PFSK-1 (cell line): ENCODE results near the gene C1orf35.

Experiments
- POLR2AphosphoS5 ChIP-seq: IDR thresholded peaks from 2 replicates; pipeline ENCODE4 v1.6.1; 2012; ENCODE audit warnings: low read depth, mild to moderate bottlenecking, control low read depth, low read length, moderate library complexity
- REST ChIP-seq, 2 experiments: IDR thresholded peaks; 2 replicates each; pipeline versions ENCODE4 v1.6.1 to v1.8.0; 2011 to 2012; ENCODE audit warnings: low read depth in 2 of 2, low read length in 2 of 2, control low read depth in 1 of 2, inconsistent platforms in 1 of 2, mild to moderate bottlenecking in 1 of 2, moderate library complexity in 1 of 2; ENCODE audit not compliant: insufficient read depth in 1 of 2
- SIN3A ChIP-seq: IDR thresholded peaks from 2 replicates; pipeline ENCODE4 v1.6.1; 2012; ENCODE audit warnings: mild to moderate bottlenecking, low read length, moderate library complexity, borderline replicate concordance; ENCODE audit not compliant: insufficient read depth
- TAF1 ChIP-seq: IDR thresholded peaks from 2 replicates; pipeline ENCODE4 v1.6.1; 2012; ENCODE audit warnings: low read length, control low read depth, borderline replicate concordance; ENCODE audit not compliant: insufficient read depth

GRCh38 chr1:228150120-228150460 is 47.0 kb upstream of the C1orf35 start:
- TF ChIP-seq SIN3A (no peak), POLR2AphosphoS5 (no peak), TAF1 (no peak), REST (IDR thresholded peaks at IDR 0.05; ENCODE audit: insufficient read depth in 1 of 2, low read depth in 2 of 2, low read length in 2 of 2) (no peak)
